HG03139 (cell line): ENCODE results near the gene SIX5.
"Not testable (repeated sequence)": the region's sequence is repeated elsewhere in the genome, so short reads cannot be mapped to it uniquely, and the experiment has no call there.

Source experiments
- ATAC-seq: cut with Tn5 transposase; IDR thresholded peaks from one replicate; pipeline ENCODE4 v1.9.1; 2021; ENCODE audit not compliant: unreplicated experiment

Gene SIX5

DNA sequence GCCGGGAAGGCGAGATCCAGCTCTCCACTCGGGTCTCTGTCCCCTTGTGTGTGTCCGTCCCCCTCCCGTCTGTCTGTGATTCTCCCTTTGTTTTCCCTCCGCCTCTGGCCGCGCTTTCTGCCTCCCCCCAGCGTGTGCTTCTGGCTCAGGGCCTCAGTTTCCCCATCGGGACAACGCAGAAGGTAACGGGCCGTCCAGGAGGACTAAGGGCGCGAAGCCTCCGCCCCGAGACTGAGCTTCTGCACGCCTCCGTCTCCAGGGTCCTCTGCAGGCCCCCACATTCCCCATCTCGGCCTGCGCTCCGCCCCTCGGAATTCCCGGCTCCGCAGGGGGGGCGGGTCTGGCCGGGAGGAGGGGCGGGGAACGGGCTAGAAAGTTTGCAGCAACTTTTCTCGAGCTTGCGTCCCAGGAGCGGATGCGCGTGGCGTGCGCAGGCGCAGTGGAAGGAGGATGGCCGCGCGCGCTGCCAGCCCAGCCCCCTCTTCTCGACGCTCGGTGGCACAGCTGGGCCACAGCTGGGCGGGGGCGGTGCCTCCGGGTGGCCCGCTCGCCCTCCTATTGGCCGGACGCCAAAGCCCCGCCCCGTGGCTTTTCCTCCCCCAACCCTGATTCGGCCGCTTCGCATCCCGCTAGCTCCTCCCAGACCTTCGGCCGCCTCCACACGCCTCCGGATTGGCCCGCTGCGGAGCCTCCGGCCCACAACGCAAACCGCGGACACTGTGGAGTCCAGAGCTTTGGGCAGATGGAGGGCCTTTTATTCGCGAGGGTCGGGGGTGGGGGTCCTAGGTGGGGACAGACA, at the start of gene SIX5:
TSS of gene SIX5 (minus strand) at position 269 of the 799 bp plus-strand sequence. CDS start 408 bp downstream, outside the sequence.
- ATAC-seq, result peak; percentile 53

DNA sequence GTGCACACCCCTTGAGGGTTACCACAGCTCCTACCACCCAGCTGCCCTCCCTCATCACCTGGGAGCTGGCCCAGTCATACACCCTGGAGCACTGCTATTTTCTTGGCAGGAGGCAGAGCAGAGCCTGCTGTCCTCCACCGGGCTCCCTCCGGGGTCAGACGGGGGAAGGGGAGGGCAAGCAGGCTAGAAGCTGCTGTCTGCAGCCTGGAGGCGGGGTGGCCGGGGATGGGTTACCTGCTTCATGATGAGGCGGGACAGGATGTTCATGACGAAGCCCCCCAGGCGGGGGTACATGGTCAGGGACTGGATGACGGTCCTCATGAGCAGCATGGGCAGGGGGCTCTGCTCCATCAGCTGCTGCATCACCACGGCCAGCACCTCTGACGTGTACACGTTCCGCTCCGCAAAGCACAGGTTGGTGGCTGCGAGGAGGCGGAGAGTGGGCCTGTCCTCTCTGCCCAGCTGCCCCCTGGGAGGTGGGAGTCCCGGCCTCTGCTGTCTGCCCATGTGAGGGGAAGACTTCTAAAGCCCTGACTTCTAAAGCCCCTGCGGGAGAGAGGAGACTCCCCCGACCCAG, 48.8 kb upstream of the SIX5 start:
- no peak for ATAC-seq

DNA sequence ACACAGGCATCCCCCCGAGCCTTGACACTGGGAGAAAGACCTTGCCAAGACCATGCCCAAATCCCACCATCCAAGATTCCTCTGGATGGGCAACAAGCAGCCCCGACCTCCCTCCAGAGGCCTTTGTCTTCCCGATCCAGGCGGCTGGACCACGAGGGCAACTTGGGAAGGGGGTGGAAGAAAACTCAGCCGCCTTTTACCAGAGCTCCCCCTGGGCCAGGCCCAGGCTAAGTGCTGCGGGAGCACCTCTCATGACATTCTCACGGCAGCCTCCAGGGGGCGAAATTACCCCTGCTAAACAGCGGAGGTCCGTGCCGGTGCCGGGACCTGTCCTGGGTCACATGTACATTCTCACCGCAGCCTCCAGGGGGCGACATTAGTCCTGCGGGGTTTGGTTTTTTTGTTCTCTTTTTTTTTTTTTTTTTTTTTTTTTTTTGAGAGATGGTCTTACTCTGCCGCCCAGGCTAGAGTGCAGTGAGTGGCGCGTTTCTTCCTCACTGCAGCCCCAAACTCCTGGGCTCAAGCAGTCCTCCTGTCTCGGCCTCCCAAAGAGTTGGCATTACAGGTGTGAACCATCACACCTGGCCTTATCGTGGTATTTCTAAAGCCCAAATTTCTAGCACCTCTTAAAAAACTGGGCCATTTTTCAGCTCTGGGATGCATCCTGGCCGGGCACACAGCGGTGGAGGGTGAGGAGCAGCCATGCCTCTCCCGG, 48.1 kb upstream of the SIX5 start:
- peak; percentile 73 for ATAC-seq

DNA sequence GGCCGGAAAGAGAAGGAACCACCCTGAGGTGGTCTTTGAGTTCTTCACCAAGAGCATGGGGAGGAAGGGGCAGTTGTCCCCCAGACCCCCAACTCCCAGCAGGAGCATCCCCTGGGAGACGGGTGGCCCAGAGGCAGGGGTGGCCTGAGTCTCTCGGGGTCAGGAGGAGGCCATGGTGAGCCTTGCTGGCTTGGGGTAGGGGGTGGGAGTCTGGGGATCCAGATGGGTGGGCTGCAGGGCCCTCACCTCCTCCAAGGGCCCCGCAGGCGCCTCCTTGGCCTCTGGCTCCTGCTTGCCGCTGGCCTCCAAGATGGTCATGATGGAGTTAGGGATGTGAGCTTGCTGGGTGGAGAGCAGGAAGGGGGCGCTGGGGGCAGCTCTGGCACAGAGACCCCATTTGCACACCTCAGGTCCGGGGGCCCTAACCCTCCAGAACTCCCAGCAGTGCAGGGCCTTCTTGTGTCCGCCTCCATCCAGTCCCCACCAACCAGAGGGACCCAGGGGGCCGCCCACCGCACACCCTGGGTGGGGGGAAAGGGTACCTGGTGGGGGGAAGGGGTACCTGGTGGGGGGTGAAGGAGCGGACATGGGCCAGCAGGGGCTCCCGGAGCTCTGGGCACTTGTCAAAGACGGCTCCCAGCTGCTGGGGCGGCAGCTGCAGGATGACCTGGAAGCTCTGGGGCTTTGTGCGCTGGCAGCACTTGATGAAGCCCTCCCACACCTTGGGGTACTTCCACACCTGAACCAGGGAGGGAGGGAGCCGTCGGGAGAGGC, 47.4 kb upstream of the SIX5 start:
- no peak for ATAC-seq

DNA sequence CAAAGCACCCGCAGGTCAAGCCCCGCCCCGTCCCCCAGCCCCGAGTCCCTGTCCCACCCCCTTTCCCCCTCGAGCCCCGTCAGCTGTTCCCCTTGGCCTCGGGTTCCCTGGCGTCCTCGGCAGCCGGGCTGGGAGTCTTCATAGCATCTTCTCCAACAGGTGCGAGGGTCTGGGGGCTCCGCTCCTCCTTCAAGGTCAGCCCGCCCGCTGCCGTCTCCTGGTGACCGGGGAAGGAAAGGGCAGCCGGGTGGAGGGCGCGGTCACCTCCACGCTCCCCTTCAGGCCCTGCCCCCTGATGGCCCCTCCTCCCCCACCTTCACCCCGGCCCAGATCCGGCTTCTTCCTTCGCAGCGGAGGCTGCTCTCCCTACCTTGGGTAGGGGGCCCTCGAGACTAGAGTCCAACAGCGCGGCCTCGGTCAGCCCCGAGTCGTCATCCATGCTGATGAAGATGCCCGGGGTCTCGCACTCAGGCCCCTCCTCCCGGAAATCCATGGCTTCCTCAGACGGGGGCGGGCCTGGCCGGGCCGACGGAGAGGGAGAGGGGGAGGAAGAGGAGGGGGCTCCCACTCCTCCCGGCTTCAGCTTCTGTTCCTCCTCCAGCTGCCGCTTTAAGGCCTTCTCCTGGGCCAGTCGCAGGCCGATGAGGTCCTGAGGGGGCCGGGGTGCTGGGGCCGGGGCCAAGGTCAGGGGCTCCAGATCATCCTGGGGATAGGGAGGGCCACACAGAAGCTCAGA, 46.6 kb upstream of the SIX5 start:
- ATAC-seq, result no peak

DNA sequence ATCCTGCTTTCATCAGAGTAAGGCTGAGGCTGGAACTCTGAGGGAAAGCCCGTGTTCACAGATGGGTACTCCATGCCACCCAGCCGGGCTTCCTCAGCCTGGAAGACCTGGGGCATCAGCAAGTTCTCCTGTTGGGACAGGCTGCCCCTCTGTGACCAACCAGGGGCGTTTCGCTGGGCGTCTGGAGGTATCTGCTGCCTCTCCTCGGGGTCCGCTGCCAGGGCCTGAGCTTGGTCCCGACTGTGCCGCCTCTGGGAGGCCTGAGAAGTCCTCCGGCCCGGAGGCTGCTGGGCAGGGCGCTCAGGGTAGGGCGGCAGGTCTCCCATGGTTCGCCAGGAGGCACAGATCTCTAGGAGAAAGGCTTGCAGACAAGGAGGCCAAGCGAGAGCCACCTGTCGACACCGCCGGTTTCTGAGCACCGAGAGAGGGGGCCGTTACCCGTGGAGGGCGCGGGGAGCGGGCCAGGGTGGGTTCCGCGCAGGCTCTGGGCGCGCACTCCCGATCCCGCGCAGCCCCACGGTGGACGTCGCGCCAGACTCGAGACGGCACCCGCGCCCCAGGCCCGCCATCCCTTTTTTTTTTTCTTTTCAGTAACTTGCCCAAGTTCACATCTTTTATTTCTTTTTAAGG, 45.9 kb upstream of the SIX5 start, which contains the start of gene RSPH6A:
TSS of gene RSPH6A (minus strand) at position 458 of the 630 bp plus-strand sequence. CDS start at position 326, 132 bp downstream.
- ATAC-seq, result no peak

DNA sequence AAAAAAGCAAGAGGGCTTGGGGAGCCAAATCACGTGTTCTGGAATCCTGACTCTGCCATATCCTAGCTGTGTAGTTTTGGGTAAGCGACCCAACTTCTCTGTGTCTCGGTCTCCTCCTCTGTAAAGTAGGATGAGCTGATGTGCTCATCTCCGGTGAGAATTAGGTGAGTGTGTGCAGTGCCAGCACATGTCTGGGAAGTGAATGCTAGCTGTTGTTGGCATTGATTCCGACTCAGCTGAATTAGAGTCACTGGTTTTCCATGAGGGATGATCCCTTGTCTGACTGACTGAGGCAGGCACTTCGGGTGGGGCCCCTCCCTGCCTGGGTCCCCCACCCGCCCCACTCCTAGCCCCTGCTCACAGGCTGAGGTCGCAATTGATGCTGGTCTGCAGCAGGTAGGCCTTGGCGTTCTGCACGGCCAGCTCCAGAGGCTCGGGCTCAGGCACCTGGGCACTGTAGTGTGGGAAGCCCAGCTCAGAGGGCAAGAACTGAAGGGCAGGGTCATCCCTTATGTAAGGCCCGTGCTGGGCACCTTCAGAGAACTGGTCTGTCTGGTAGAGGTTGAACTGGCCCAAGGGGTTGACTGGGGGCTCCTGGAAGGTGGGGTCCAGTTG, 45.2 kb upstream of the SIX5 start:
- no peak for ATAC-seq

DNA sequence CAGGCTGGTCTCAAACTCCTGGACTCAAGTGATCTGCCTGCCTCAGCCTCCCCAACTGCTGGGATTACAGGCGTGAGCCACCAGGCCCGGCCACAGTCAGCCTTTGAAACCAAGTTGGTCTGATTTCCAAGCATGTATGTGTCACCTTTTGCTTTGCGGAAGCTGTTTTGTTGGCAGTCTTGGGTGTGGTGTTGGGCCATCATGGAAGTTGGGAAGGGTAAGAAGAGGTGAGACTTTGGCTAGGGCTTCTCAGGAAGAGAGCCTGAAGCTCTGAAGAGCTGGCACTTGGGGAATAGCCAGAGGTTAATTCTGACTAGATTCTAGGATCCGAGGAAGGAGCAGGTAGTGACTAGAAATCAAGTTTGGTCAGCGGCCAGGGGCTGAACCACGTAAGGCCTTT, 43.2 kb upstream of the SIX5 start:
- ATAC-seq, result no peak

DNA sequence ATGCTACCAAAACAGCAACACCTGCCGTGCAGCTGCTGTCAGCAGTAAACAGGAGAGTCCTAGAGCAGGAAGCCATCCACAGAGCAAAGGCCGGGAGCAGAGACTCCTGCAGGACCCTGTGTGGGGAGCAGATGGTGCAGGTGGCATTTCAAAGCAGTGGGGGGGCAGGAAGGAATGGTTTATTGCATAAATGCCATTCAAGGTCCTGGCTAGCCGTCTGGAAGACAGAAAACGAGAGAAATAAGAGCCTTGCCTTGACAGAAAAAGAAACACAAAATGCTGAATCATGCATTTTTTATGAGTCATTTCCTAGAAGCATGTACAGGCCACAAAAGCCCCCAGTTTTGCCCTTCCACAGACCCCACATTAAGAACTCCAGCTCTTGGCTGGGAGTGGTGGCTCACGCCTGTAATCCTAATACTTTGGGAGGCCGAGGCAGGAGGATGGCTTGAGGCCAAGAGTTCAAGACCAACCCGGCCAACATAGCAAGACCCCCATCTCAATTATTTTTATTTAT, 40.6 kb upstream of the SIX5 start:
- ATAC-seq, result no peak

DNA sequence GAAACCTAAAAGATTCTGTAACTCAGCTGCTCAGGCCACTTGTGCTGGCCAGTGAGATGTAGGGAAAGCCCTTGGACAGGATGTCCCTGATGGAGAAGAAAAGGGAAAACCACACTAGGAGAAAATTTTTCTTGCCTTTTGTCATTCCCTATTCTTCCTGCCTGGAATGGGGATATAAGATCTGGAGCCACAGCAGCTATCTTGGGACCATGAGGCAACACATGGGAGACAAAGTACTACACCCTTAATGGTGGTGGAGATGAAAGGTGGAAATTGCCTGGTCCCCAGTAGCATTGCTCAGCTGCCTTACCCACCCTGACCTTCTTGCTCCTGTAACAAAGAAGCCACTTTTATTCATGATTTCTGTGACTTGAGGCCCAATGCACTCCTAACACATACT, 36.7 kb upstream of the SIX5 start:
- ATAC-seq, result no peak

DNA sequence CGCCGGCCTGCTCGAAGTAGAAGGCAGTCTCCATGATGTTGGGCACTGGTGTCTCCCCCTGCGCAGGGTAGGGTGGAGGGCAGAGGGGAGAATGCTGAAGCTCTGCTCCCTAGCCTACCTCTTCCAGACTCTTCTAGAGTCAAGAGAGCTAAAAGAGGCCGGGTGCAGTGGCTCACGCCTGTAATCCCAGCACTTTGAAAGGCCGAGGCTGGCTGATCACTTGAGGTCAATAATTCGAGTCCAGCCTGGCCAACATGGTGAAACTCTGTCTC, 35.8 kb upstream of the SIX5 start:
- no peak for ATAC-seq

DNA sequence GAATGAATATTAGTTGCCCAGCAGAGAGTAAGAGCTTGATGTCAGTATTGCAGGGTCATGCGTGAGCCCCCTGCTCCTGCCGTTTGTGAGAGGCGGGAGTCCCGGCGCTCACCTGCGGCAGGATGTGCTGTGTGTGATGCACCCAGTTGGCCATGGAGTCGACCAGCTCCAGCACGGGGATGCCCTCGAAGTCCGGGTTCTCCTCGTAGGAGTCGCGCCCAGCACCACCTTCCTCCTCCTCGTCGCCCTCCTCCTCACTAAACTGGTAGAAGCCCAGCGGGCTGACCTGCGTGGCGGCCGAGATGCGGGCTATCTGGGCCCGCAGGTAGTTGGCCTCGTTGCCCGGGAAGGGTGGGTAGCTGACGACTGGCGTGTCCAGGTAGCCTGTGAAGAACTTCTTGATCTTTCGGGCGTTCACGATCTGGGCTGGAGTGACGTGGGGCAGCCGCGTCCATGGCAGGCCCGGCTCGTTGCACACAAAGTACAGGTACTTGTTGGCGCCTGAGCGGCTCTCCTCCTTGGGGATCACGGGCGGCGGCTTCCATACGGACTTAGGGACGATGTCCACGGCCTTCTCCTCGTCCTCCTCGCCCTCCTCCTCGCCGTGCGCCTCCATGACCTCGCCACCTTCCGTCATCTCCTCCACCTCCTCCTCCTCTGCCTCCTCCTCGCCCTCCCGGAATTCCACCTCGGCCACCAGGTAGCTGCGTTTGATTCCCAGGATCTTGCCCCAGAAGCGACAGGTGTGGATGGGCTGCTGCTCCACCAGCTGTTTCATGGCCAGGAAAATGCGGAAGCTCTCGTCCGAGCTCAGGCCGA, 35.3 kb upstream of the SIX5 start:
- ATAC-seq, result no peak

DNA sequence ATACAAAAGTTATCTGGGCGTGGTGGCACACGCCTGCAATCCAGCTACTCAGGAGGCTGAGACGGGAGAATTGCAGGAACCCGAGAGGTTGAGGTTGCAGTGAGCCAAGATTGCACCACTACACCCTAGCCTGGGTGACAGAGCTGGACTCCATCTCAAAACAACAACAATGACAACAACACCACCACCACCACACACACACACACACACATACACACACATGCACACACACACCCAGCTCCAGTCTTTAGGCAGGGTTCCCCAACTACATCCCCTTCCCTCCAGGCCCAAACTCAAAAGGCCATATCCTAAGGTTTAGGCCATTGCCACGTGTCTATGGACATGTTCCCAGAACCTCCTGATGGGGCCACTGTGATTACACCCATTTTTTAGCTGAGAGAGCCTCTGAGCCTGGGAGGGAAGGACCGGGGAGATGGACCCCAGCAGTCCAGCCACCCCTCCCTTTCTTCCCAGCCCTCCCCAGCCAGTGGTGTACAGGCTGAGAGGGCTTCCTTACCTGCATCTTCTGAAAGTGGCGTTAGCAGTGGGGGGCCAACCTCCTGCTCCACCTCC, 32.6 kb upstream of the SIX5 start:
- ATAC-seq, result no peak

DNA sequence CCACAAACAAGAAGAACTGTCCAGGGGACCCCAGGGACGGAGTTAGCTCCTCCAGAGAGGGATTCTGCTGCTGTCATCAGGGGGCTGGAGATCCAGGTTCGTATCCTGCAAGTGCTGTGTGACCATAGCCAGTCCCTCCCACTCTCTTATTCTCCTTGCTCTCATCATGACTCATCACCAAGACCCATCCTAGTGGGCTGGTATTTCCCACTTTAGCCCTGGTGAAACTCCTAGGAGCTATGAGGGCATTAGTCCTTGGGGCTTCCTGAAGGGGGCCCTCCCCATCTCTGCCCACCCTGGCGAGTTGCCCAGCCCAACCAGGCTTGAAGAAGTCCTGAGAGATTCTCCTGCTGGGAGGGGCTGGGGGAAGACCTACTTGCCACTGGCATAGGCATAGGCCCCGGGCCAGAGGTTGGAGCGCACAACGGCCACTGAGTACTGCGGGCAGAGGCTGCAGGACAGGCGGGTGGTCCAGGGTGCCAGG, 31.1 kb upstream of the SIX5 start:
- ATAC-seq, result no peak

DNA sequence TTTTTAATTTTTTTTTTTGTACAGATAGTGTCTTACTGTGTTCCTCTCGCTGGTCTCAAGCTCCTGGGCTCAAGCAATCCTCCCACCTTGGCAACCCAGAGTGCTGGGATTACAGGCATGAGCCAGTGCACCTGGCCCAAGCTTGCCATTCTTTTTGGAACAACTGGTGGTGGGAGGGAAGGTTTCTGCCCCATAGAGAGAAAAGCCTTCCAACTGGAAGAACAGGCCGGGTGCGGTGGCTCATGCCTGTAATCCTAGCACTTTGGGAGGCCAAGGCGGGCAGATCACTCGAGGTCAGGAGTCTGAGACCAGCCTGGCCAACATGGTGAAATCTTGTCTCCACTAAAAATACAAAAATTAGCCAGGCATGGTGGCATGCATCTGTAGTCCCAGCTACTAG, 30.5 kb upstream of the SIX5 start:
- ATAC-seq, result not testable (repeated sequence)

DNA sequence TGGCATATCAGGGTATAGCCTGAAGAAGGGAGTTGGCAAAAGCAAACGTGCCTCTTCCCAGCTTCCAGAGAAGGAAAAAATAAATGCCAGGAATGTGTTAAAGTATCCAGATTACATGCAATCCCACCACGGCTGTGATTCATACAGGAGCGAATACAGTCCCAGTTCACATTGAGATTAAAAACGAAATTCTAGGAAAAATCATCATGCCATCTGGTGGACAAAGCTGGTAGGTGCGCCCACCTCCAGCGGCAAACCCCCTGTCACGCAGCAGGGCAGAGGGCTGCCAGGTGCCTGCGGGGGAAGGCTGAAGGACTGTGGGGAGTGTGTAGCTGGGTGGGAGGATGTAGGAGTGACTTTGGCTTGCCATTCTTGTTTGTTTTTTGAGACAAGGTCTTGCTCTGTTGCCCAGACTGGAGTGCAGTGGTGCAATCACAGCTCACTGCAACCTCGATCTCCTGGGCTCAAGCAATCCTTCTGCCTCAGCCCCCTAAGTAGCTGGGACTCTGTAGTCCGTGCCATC, 30.0 kb upstream of the SIX5 start:
- ATAC-seq, result no peak

DNA sequence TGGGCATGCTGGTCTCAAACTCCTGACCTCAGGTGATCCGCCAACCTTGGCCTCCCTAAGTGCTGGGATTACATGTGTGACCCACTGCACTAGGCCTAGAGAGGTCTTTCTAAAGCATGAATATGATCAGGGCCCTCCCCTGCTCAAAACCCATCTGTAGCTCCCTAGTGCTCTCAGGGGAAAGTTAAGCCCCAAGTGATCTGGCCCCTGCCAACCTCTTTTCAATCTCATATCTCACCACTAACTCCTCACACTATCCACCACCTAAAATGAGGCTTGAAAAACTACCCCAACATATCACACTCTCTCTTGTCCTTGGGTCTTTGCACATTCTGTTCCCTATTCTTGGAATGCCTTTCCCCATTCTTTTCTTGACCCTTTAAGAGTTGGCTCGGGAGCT, 25.6 kb upstream of the SIX5 start:
- no peak for ATAC-seq

DNA sequence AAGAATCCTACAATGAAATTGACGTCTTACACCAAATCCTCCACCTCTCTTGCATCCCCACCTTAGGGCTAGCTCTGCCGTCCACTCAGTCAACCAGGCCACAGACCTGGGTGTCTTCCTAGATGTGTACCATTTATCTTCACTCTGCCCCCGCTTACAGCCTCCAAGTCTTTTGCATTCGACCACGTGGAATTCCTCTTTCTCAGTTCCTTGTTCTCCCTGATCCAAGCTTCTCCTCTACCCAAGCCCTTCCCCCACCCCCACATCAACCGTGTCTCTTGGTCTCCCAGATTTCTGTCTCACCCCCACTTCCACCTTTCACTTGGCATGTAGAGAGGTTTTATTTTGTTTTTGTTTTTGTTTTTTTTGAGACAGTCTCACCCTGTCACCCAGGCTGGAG, 24.8 kb upstream of the SIX5 start:
- no peak for ATAC-seq
